DOHH2 (cell line): ENCODE measurements around the gene ARHGEF4.

ENCODE experiments used
- H3F3A ChIP-seq: fragments of 200-600 bp; sonication (generic), shearing (Covaris generic); 2 replicates; pipeline ENCODE4 v1.6.0; 2016; ENCODE audit warnings: antibody characterized with exemption, mild to moderate bottlenecking; ENCODE audit not compliant: control insufficient read depth, insufficient read depth
- H3K27ac ChIP-seq: fragments of 200-600 bp; sonication (generic); 2 replicates; pipeline ENCODE4 v1.5.1; 2014; ENCODE audit warnings: low read depth, mild to moderate bottlenecking, low read length, moderate library complexity
- H3K27me3 ChIP-seq: fragments of 200-600 bp; sonication (generic); 2 replicates; pipeline ENCODE4 v1.6.1; 2014; ENCODE audit warnings: mild to moderate bottlenecking, low read length, mixed read lengths; ENCODE audit not compliant: control insufficient read depth
- H3K36me3 ChIP-seq: fragments of 200-600 bp; sonication (generic); 2 replicates; pipeline ENCODE4 v1.6.1; 2014; ENCODE audit warnings: mild to moderate bottlenecking, low read length, moderate library complexity, mixed read lengths; ENCODE audit not compliant: control insufficient read depth
- H3K4me1 ChIP-seq: fragments of 200-600 bp; sonication (generic); 2 replicates; pipeline ENCODE4 v1.6.1; 2014; ENCODE audit warnings: mild to moderate bottlenecking, low read length, mixed read lengths; ENCODE audit not compliant: control insufficient read depth
- H3K4me2 ChIP-seq: fragments of 200-600 bp; sonication (generic); 2 replicates; pipeline ENCODE4 v1.6.0; 2014; ENCODE audit warnings: mild to moderate bottlenecking, low read length, moderate library complexity
- H3K4me3 ChIP-seq: fragments of 200-600 bp; sonication (generic); 2 replicates; pipeline ENCODE4 v1.5.1; 2014; ENCODE audit warnings: mild to moderate bottlenecking, low read length, mixed read lengths
- H3K79me2 ChIP-seq: fragments of 200-600 bp; sonication (generic); 2 replicates; pipeline ENCODE4 v1.6.1; 2014; ENCODE audit warnings: mild to moderate bottlenecking, low read length, mixed read lengths; ENCODE audit not compliant: control insufficient read depth
- H3K9me2 ChIP-seq: fragments of 200-600 bp; sonication (generic); replicated peaks from 2 replicates; pipeline ENCODE4 v1.6.1; 2014; ENCODE audit warnings: mild to moderate bottlenecking, low read length, mixed read lengths; ENCODE audit not compliant: control insufficient read depth
- H3K9me3 ChIP-seq: fragments of 200-600 bp; sonication (generic); 2 replicates; pipeline ENCODE4 v1.6.1; 2014; ENCODE audit warnings: antibody characterized with exemption, low read length, mixed read lengths; ENCODE audit not compliant: control insufficient read depth, insufficient read depth
- H4K20me1 ChIP-seq: fragments of 200-600 bp; sonication (generic); 2 replicates; pipeline ENCODE4 v1.6.0; 2014; ENCODE audit warnings: low read depth, mild to moderate bottlenecking, antibody characterized with exemption, low read length, moderate library complexity; ENCODE audit not compliant: control insufficient read depth, insufficient read depth
- CTCF ChIP-seq: fragments of 200-600 bp; sonication (generic); IDR thresholded peaks from one replicate; pipeline ENCODE4 v1.5.1; 2014; ENCODE audit warnings: antibody characterized with exemption, mild to moderate bottlenecking, low read depth, low read length; ENCODE audit not compliant: poor library complexity, severe bottlenecking
- EZH2phosphoT487 ChIP-seq: fragments of 200-600 bp; sonication (generic); IDR thresholded peaks from 2 replicates; pipeline ENCODE4 v1.6.1; 2017; ENCODE audit warnings: borderline replicate concordance, mild to moderate bottlenecking, antibody characterized with exemption, low read length, moderate library complexity, mixed read lengths

ARHGEF4 gene

DNA sequence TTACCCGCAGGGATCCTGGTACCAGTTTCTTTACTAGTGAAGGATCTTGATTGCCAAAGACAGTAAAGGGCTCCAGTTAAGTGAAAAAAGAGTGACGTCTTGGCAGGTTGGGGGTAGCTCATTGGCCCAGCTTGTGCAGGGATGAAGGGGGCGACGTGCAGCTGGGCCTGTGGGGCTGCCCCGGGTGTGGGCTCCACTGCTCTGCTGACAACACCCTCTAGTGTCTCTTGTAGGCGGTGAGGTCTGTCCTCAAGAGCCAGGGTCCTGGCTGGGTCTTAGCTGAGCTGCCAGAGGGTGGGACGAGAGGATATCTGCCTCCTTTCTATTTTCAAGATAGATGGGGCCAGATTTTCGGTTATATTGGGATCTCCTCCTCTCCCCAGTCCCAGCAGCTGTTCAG lies 6.1 kb downstream of the ARHGEF4 start:
- no peak overlapping the region for H3K4me3 ChIP-seq
- H3K9me3 ChIP-seq = no peaks in the 10 kb centered on the region
- no peak overlapping the region for H3K27ac ChIP-seq
- no peaks in the 10 kb centered on the region for H3F3A ChIP-seq
- H3K79me2 ChIP-seq = no peaks in the 10 kb centered on the region
- no peaks in the 10 kb centered on the region for H3K27me3 ChIP-seq
- H4K20me1 ChIP-seq = no peaks in the 10 kb centered on the region
- no peaks in the 10 kb centered on the region for H3K9me2 ChIP-seq
- H3K4me2 ChIP-seq = no peak overlapping the region
- H3K4me1 ChIP-seq = no peaks in the 10 kb centered on the region
- H3K36me3 ChIP-seq = no peaks in the 10 kb centered on the region
- TF ChIP-seq EZH2phosphoT487 = no peak
- no peak for TF ChIP-seq CTCF

- H4K20me1 ChIP-seq = no peaks in the 10 kb centered on the region
- H3K36me3 ChIP-seq = no peaks in the 10 kb centered on the region
- H3K27ac ChIP-seq = no peak overlapping the region
- H3K9me2 ChIP-seq = no peaks in the 10 kb centered on the region
- no peaks in the 10 kb centered on the region for H3F3A ChIP-seq
- no peaks in the 10 kb centered on the region for H3K4me1 ChIP-seq
- no peak overlapping the region for H3K4me2 ChIP-seq
- H3K9me3 ChIP-seq = no peaks in the 10 kb centered on the region
- no peaks in the 10 kb centered on the region for H3K79me2 ChIP-seq
- TF ChIP-seq EZH2phosphoT487 (no peak), CTCF (no peak)
- no peaks in the 10 kb centered on the region for H3K27me3 ChIP-seq
- H3K4me3 ChIP-seq = no peak overlapping the region
Measured at GRCh38 chr2:130843321-130843985, 6.7 kb downstream of the ARHGEF4 start.

- H3K27me3 ChIP-seq = no peaks in the 10 kb centered on the region
- no peak overlapping the region for H3K4me2 ChIP-seq
- H3F3A ChIP-seq = no peaks in the 10 kb centered on the region
- H3K36me3 ChIP-seq = no peaks in the 10 kb centered on the region
- no peaks in the 10 kb centered on the region for H3K9me2 ChIP-seq
- H4K20me1 ChIP-seq = no peaks in the 10 kb centered on the region
- no peaks in the 10 kb centered on the region for H3K4me1 ChIP-seq
- H3K27ac ChIP-seq = no peak overlapping the region
- TF ChIP-seq CTCF (no peak), EZH2phosphoT487 (no peak)
- H3K79me2 ChIP-seq = no peaks in the 10 kb centered on the region
- H3K4me3 ChIP-seq = no peak overlapping the region
- no peaks in the 10 kb centered on the region for H3K9me3 ChIP-seq
Measured at GRCh38 chr2:130844161-130844560, 7.4 kb downstream of the ARHGEF4 start.
